Heart left ventricle (tissue), 16 donors: ENCODE measurements around the gene RORC. TPM values are rescaled to one million over a fixed set of nuclear protein-coding genes. Genes with fewer than 3 reads are reported as not detected.

Experiments used
- ATAC-seq, 4 donors: fragments of 200-7000 bp; cut with Tn5 transposase; one replicate each; pipeline ENCODE4 v1.9.1; 2020 to 2022; ENCODE audit warnings: moderate library complexity in 4 of 4, mild to moderate bottlenecking in 3 of 4, moderate number of reproducible peaks in 1 of 4
- DNase-seq, 5 donors: peaks; one replicate each; pipeline ENCODE4 v3.0.0-alpha.2; 2020
- H3K27ac ChIP-seq, 12 donors: fragments of 200-600 bp; sonication (generic) in 4 of 12; one replicate each; pipeline versions ENCODE4 v1.5.0 to v1.8.0; 2016 to 2022; ENCODE audit warnings: mild to moderate bottlenecking in 2 of 12
- H3K27me3 ChIP-seq, 9 donors: fragments of 200-600 bp; sonication (generic) in 2 of 9; one replicate each; pipeline versions ENCODE4 v1.5.1 to v1.8.0; 2016 to 2022; ENCODE audit warnings: mild to moderate bottlenecking in 3 of 9
- H3K36me3 ChIP-seq, 9 donors: fragments of 200-600 bp; sonication (generic) in 2 of 9; one replicate each; pipeline versions ENCODE4 v1.5.0 to v1.8.0; 2018 to 2022; ENCODE audit warnings: mild to moderate bottlenecking in 2 of 9
- H3K4me1 ChIP-seq, 12 donors: fragments of 200-600 bp; sonication (generic) in 4 of 12; one replicate each; pipeline versions ENCODE4 v1.5.0 to v1.8.0; 2016 to 2022; ENCODE audit warnings: mild to moderate bottlenecking in 3 of 12
- H3K4me3 ChIP-seq, 12 donors: fragments of 200-600 bp; sonication (generic) in 4 of 12; one replicate each; pipeline versions ENCODE4 v1.5.0 to v1.8.0; 2017 to 2022; ENCODE audit warnings: mild to moderate bottlenecking in 9 of 12, moderate library complexity in 4 of 12
- H3K9me3 ChIP-seq, 12 donors: fragments of 200-600 bp; sonication (generic) in 4 of 12; one replicate each; pipeline versions ENCODE4 v1.5.0 to v1.8.0; 2016 to 2022; ENCODE audit warnings: mild to moderate bottlenecking in 1 of 12
- POLR2A ChIP-seq, 2 donors: fragments of 450-650 bp; IDR thresholded peaks; one replicate each; pipeline ENCODE4 v1.6.1; 2017; ENCODE audit warnings: antibody characterized with exemption in 2 of 2, mild to moderate bottlenecking in 2 of 2, moderate library complexity in 2 of 2
- WGBS, 4 donors: extraction: QIAGEN DNeasy Blood & Tissue Kit in 2 of 4; methylation state at CpG; one replicate each; pipeline versions ENCODE4 v1.1.5 to v1.1.7; 2013 to 2018; 5-methylcytosine and 5-hydroxymethylcytosine counted together
- intact Hi-C, 10 donors: fragments of 100-400 bp; cut with DNase I; formaldehyde crosslinking; loops; one replicate each; pipeline versions ENCODE4 v1.11.1 to v1.14.2; 2022
- polyA plus RNA-seq, 2 donors: library from polyadenylated mRNA; stranded (reverse); fragments of 200-250 nt; gene quantifications; one replicate each; pipeline ENCODE4 v1.2.3, GENCODE V29; 2013
- total RNA-seq, 9 donors: library from RNA; depleted of rRNA in 2 of 9; stranded (reverse); fragments of >200 nt in 2 of 9; fragmentation: NEBNext Ultra II Directional in 3 of 9; extraction: Animal tissue kit (Norgen Biotek cat#: 25700) in 3 of 9; gene quantifications; one replicate each; pipeline versions ENCODE4 v1.1.0 to v1.2.4, GENCODE V29; 2016 to 2023
- TF ChIP-seq, protein P1 (sequence below), 12 donors: fragments of 200-600 bp; sonication (generic) in 4 of 12; IDR thresholded peaks; one replicate each; pipeline versions ENCODE4 v1.5.0 to v1.8.0; 2018 to 2022; ENCODE audit warnings: antibody characterized with exemption in 12 of 12, mild to moderate bottlenecking in 5 of 12
- donor health status: ischemic (EF 13 %, LVEDD 7.1; RV severe dilation, severe dysfunction).
- donor health status: healthy with polysubstance abuse.
- donor health status: DM: no; HTN: yes; CAD: no.
- donor health status: DM: no; HTN: no; CAD: no.
- donor health status: ischemic (EF 25% LVEDD 6.9; RV normal size, moderate dysfunction).
- donor health status: ischemic (EF 25% LVEDD 5.7; RV mildly dilated, moderate dysfunction).
- donor health status: healthy.
- donor health status: DM: yes; HTN: yes; CAD: no.
- donor health status: ischemic (EF 35%, LVEDD 5.7; RV mildly dilated, moderate dysfunction).
- donor health status: nonischemic (EF 11% LVEDD 7.7; RV severe dilation, severe dysfunction).
- donor health status: DM: yes; HTN: yes; CAD: no.
- donor health status: PGD.
- donor health status: ischemic (EF 29% LVEDD 5.4; RV normal size, mild dysfunction).
- donor health status: nonischemic (EF 23%, LVEDD 6.1; RV moderate dilation, normal function).

The RORC gene
- total and polyA plus RNA-seq, 11 donors: 3.6 to 58.9 (median 11.8) TPM

- no peak overlapping the region for H3K27ac ChIP-seq
- WGBS, 4 donors: 90 to 100% (median 91%) methylated on average over 2 to 7 of the region's 7 CpGs
- no peaks in the 10 kb centered on the region for H3K4me1 ChIP-seq
- no peaks in the 10 kb centered on the region for H3K36me3 ChIP-seq
- TF ChIP-seq POLR2A (IDR thresholded peaks at IDR 0.05): no peak
- TF ChIP-seq, protein P1, sequence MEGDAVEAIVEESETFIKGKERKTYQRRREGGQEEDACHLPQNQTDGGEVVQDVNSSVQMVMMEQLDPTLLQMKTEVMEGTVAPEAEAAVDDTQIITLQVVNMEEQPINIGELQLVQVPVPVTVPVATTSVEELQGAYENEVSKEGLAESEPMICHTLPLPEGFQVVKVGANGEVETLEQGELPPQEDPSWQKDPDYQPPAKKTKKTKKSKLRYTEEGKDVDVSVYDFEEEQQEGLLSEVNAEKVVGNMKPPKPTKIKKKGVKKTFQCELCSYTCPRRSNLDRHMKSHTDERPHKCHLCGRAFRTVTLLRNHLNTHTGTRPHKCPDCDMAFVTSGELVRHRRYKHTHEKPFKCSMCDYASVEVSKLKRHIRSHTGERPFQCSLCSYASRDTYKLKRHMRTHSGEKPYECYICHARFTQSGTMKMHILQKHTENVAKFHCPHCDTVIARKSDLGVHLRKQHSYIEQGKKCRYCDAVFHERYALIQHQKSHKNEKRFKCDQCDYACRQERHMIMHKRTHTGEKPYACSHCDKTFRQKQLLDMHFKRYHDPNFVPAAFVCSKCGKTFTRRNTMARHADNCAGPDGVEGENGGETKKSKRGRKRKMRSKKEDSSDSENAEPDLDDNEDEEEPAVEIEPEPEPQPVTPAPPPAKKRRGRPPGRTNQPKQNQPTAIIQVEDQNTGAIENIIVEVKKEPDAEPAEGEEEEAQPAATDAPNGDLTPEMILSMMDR (IDR thresholded peaks at IDR 0.05): no peak
- DNase-seq (no peak), ATAC-seq (no peak)
- intact Hi-C loops: no loop called here
- H3K27me3 ChIP-seq: peaks cover 0 to 10% (median 0%) of the 10 kb centered on the region in 9 donors
- H3K9me3 ChIP-seq: no peaks in the 10 kb centered on the region
- no peak overlapping the region for H3K4me3 ChIP-seq
Measured at GRCh38 chr1:151801846-151802245, 29.8 kb downstream of the RORC start.

DNA sequence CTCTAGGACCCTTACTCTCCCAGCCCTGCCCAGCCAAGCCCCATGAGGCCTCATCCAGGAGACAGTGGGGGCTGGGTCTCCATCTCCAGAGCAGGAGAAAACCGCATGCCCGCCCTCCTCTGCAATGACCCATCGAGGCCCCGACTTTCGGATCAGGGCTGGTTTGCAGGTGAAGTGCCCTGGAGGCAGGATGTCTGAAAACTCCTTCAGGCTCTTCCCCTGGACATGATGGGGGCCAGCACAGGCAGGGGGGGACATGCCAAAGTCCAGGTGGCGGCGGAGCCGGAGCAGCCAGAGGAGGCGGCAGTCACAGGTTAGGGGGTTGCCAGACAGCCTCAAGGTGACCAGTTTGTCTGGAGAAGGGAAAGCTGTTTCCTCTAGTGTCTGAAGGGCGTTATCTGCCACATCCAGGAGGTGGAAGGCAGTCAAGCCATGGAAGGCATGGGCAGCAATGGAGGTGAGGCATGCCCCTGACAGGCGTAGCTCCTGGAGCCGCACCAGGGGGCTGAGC, 30.2 kb downstream of the RORC start:
- 89 to 96% (median 91%) methylated on average over 5 to 12 of the region's 12 CpGs for WGBS, 4 donors
- H3K36me3 ChIP-seq: no peaks in the 10 kb centered on the region
- DNase-seq: no peak
- H3K27ac ChIP-seq: no peak overlapping the region
- no peaks in the 10 kb centered on the region for H3K9me3 ChIP-seq
- H3K4me1 ChIP-seq: no peaks in the 10 kb centered on the region
- no peak overlapping the region for H3K4me3 ChIP-seq
- no peak for TF ChIP-seq POLR2A (IDR thresholded peaks at IDR 0.05)
- TF ChIP-seq, protein P1 (IDR thresholded peaks at IDR 0.05): no peak
- peak in 1 of 4 donors; percentile 21 for ATAC-seq
- peaks cover 0 to 10% (median 0%) of the 10 kb centered on the region in 9 donors for H3K27me3 ChIP-seq
- intact Hi-C loops: no loop called here

- Histone ChIP-seq H3K4me1 (no peaks in the 10 kb centered on the region), H3K27me3 (peaks cover 0 to 10% (median 0%) of the 10 kb centered on the region in 9 donors), H3K36me3 (no peaks in the 10 kb centered on the region), H3K27ac (no peak overlapping the region), H3K4me3 (no peak overlapping the region), H3K9me3 (no peaks in the 10 kb centered on the region)
- DNase-seq (no peak), ATAC-seq (no peak)
- WGBS, 4 donors: 41 to 67% (median 60%) methylated on average over 7 to 8 of the region's 8 CpGs
- intact Hi-C loops: no loop called here
- no peak for TF ChIP-seq POLR2A (IDR thresholded peaks at IDR 0.05)
- TF ChIP-seq, protein P1 (IDR thresholded peaks at IDR 0.05): no peak
Measured at GRCh38 chr1:151800830-151801229, 30.8 kb downstream of the RORC start.

- Histone ChIP-seq H3K27ac (no peak overlapping the region), H3K36me3 (no peaks in the 10 kb centered on the region), H3K4me1 (no peaks in the 10 kb centered on the region), H3K9me3 (no peaks in the 10 kb centered on the region), H3K4me3 (no peak overlapping the region), H3K27me3 (peaks cover 0 to 10% (median 0%) of the 10 kb centered on the region in 9 donors)
- ATAC-seq (no peak), DNase-seq (no peak)
- WGBS, 4 donors: 50 to 59% (median 52%) methylated on average over 9 of the region's 9 CpGs
- TF ChIP-seq POLR2A (IDR thresholded peaks at IDR 0.05): no peak
- TF ChIP-seq, protein P1 (IDR thresholded peaks at IDR 0.05): no peak
- intact Hi-C loops: no loop called here
Measured at GRCh38 chr1:151799179-151800022, 32.2 kb downstream of the RORC start.
